Kasumi-1 (cell line): ENCODE results near the gene SARDH.
"Not testable (repeated sequence)": the region's sequence is repeated elsewhere in the genome, so short reads cannot be mapped to it uniquely, and the experiment has no call there.

Source experiments
- DNase-seq, 2 experiments: peaks; one replicate each; lab custom pipeline; 2025; lab: John Stamatoyannopoulos, UW

The SARDH gene

GRCh38 chr9:133631111-133631510 lies 107.0 kb downstream of the SARDH start:
- DNase-seq, result no peak

DNA sequence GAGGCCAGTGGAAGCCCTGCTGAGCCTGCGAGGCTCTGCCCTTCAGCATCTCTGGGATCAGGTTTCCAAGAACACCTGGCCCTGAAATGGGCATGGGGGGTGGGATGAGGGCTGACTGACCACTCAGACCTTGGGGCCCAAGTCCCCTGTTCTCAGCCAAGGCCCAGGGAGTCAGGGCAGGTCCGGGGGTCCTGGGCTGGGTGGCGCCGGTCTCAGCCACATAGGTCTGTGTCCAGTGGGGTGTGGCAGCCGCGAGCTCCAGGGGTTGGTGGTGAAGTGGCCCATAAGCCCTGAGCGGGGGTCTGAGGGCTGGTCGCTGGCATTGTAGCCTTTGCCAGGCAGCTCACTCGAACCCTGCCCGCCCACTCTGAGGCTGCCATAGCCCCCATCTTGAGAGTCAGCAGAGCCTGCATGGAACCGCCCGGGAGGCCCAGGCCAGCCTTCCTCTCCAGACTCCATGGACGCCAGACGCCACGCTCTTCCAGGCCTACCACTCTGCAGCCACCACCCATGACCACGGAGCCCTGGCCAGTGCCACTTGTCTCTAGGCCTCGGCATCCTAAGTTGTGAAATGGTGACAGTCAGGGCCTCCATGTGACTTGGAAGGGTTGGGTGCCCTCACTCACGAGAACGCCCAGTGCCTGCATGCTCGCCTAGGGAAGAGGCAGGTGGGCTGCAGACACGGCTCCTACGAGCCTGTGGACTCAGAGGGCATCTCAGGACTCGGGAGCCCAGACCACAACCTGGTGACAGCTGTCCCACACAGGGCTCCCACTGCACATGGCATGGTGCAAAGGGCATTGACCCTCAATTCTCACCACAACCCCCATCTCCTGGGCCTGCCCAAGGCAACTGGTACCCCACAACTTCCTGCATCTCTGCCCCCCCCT lies 108.7 kb downstream of the SARDH start:
- DNase-seq, result no peak

- DNase-seq, result no peak
Measured at GRCh38 chr9:133628766-133629165, 109.4 kb downstream of the SARDH start.

DNA sequence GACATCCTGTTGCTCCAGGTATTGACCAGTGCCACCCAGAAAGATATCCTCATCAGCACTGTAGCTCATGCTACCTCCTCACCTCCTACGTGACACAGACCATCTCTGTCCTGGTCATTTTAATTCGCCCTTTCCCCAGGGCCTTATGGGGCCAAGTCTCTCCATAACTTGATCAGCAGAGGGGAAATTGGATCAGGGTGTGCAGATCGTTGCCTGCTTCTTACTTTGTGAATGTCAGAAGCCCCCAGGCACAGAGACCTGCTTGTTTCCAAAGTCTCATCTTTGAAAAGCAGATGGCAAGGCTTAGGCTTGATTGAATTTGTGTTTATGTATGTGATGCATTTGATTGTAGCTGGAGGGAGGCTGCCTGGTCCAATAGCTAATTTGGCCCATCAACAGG lies 110.8 kb downstream of the SARDH start:
- no peak for DNase-seq

- DNase-seq, result not testable (repeated sequence)
Measured at GRCh38 chr9:133626008-133626407, 112.1 kb downstream of the SARDH start.

DNA sequence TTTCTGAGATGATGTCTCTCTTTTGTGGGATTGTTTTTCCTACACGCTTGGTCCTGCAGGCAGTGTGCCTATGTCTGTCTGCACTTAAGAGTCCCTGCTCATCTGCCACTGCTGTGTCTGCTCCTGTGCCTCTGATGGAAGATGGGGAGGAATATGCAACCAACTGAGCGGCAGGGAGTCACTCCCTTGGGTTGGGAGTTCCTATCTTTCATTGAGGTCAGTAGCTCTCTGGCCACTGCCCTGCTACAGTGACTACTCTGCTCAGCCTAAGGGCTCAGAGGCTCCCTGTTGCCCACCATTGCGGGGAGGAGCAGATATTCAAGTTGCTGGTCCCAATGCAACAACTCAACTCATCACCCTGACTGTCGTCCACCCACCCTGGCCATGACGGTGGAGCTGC lies 115.6 kb downstream of the SARDH start:
- DNase-seq, result no peak

DNA sequence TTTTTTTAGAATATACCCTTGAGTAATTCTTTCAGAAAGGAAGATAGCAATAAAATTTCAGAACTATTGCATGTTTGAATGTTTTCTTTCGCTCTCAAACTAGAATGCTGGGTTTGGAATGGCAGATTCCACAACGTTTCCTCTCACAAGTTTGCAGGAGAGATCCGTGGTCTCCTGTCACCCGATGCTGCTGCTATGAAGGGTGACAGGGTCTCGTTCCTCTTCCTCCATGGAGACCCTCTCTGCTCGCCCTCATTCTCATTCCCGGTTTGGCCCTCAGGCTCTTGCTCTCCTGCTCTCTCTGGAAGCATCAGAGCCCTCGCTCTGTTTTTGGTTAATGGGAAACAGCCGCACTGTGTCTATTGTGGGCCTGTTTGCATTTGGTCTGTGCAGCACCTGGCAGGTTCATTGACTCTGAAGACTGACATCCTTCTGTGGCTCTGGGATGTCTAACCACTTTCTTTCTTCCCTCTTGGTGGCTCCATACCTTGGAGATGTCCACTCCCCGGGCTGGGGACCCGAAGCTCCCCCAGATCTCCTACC lies 116.4 kb downstream of the SARDH start:
- no peak for DNase-seq

- DNase-seq, result peak; percentile 21 to 31
Measured at GRCh38 chr9:133619791-133620190, 118.4 kb downstream of the SARDH start.

GRCh38 chr9:133618726-133619125 lies 119.4 kb downstream of the SARDH start:
- no peak for DNase-seq

DNA sequence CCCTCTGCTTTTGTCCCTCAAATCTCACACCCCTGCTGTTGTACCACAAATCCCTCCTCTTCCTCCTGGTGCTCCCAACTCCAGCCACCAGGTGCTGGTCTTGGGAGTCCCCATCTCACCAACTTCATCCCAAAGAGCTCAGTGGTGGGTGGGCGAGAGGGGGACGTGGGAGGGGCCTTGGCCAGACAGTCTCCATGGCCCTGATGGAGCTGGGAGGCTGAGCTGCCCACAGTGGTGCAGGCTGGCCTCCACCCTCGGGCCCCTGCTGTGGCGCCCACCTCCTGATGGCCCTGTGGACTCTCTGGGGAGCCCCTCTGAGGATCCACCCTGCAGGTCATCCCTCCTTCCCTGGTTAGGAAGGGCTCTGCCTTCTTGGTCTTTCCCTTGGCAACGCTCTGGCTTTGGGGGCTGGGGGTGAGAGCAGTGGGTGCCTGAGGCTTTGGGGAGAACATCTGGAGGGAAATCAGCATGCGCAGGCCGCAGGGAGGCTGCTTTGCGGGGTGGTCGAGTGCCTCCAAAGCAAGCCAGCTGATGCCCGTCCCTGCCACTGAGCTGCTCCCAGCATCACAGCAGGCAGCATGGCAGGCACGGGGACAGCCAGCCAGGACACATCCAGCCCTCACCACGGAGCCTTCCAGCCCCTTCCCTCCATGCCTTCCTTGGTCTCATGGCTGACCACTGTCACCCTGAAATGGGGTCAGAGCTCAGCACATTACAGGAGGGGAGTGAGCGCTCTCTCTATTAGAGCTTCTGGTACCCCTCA lies 121.3 kb downstream of the SARDH start:
- DNase-seq, result no peak

GRCh38 chr9:133615606-133616188 lies 122.5 kb downstream of the SARDH start:
- DNase-seq, result no peak

DNA sequence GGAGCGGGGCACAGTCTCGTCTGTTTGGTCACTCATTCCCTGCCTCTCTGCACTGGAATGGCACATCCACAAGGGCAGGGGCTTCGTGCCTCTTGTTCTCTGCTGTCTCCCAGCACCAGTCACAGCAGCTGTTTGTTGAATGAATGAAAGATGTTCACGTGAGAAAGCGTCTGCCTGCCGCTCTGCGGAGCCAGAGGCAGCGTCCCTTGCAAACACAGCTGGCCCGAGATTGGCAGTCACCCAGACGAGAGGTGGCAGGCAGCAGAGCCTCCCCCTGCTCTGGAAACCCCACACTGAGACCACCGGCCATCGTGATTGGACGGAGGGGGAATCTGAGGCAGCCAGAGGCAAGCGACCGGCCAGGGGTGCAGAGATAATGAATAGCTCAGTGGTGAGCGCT lies 123.0 kb downstream of the SARDH start:
- no peak for DNase-seq

- DNase-seq, result no peak
Measured at GRCh38 chr9:133614678-133615077, 123.5 kb downstream of the SARDH start.

- no peak for DNase-seq
Measured at GRCh38 chr9:133614056-133614455, 124.1 kb downstream of the SARDH start.
